Measurements from ENCODE around the gene NUB1.

NUB1 gene

GRCh38 chr7:151389768-151390597 is 48.4 kb downstream of the NUB1 start:
- DNase-seq, result no peak

- no peak for DNase-seq
Measured at GRCh38 chr7:151390598-151391357, 49.2 kb downstream of the NUB1 start.

- no peak for DNase-seq
Measured at GRCh38 chr7:151391358-151391730, 49.7 kb downstream of the NUB1 start.

DNA sequence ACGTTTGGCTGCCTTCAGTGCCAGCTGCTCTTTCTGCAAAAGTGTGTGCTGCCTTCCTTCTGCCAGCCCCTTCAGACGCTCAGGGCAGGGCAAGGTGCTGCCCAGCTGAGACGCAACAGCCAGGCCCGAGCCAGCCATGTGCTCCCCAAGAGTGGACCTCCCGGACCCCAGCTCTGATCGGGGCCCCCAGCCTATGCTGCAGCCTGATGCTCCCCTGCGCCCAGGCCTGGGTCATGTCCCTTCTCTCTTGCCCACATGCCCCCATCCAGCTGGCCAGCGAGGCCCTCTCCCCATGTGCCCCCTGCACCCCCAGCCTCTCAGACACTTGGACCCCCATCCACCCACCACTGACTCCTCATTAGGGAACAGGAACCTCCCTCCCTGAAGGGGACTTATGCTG is 50.4 kb downstream of the NUB1 start:
- no peak for DNase-seq

DNA sequence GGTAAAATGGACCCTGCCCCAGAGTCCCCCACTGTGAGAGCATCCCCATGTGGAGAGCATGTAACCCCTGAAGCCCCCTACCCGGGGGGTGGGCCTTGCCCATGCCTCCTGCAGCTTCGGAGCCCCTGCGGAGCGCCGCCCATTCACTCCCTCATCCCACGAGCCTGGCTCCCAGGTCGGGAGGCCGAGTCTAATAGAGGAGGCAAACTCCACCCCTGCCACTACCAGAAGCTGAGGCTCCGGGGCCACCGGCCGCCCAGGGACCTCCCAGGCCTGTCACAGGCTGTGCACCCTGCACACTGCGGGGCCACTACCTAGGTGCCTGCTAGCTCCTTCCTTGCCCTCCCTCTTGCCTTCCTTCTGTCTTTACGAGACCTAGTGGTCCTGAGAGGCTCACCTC is 50.8 kb downstream of the NUB1 start:
- no peak for DNase-seq

GRCh38 chr7:151393031-151393977 is 51.7 kb downstream of the NUB1 start:
- DNase-seq, result no peak

DNA sequence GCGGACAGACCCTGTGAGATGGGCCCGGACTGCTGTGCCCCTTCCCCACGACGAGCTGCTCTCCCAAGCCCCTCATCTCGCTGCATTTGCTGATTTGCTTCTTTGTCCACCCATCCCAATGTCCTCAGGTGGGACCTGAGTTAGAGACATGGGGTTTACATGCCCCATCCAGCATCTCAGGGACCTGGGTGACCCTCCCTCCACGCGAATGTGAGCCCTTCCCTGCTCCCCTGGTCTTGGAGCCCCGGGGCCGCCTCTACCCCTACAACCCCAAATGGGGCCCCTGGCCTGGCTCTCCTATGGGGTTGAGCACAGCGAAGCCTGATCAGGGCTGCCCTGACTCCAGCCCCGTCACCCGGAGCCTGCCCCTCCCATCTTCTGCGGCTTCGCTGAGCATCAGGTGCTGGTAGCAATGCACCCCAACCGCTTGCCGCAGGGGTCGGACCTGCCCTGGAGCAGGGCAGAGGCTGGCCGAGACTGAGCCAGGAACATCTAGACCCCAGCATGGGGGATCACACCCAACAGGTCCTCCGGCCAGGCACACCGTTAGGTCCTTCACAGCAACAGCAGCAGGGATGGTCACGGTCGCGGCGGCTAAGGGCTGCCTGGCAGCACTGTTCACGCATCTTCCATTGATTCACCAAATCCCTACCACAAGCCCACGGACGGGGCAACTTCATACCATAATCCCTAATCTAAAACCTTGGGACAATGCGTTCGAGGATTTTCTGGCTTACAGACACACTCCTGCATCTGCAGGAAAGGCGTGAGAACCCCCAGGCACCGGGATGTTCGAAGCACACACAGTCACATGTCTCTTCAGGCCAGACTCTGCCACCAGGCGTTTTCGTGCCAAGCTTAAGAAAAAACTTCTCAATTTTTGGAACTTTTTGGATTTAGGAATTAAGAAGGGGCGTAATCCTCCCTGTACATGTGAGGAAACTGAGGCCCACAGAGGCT is 52.7 kb downstream of the NUB1 start:
- DNase-seq, result no peak

DNA sequence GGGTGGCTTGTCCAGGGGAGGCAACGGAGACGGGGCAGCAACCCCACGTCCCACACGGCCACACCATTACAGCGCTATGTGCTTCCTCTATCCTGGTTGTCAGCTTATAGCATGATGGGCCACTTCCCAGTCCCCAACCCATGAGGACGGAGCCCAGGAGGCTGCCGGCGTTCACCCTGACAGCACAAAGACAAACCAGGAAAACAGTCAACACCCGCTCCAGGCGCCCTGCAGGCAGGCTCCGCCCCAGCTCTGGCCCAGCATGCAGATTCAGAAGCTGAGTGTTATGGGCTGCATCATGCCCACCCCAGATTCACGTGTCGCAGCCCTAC is 53.4 kb downstream of the NUB1 start:
- no peak for DNase-seq

GRCh38 chr7:151396328-151396970 is 54.8 kb downstream of the NUB1 start:
- DNase-seq, result no peak

DNA sequence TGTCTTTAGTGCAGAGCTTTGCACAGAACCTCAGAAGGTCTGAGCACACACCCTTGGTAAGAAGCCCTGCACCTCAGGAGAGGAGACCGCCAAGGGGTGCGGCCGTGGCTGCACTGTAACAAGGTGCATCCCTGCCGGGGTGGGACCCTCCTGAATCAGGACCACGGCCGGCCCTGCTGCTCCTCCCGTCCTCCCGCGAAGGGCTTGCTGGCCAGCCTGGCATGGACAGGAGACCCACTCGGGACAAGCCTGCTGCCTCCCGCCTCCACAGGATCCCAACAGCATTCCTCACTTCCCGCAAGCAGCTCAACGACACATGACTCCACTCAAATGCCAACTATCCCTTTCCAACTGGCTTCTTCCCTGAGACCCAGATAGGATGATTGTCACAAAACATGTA is 55.4 kb downstream of the NUB1 start:
- no peak for DNase-seq

- no peak for DNase-seq
Measured at GRCh38 chr7:151398446-151399304, 57.1 kb downstream of the NUB1 start.

DNA sequence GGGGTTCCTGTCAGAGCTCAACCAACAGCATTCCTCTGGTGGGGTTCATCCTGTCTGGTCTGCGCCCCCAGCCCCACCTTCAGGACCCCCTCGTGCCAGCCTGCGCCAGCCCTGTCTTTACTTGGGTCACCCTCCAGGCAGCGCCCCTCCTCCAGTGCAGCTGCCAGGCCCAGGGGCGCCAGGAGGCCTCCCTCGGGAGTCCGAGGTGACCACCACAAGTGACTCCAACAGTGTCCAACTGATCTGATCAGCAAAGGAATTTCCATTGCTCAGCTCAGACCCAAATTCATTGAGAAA is 57.6 kb downstream of the NUB1 start:
- no peak for DNase-seq

DNA sequence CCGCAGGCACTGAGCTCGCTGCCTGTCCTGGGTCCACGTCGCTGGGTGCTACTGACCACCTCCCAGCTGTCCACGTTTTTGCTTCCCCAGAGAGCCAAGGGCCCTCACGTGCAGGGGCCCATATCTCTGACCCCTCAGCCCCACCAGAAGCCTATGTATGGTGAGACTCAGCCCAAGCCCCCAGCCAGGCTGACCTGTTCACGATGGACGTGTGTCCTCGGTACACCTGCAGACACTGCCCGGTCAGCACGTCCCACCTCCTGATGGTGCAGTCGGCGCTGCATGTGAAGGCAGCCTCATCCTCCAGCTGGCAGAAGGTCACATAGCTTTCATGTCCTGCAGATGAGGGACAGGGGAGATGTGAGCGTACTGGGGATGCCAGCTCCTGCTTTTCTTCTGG is 58.3 kb downstream of the NUB1 start:
- no peak for DNase-seq

GRCh38 chr7:151400626-151401315 is 59.2 kb downstream of the NUB1 start:
- DNase-seq, result no peak

- DNase-seq, result no peak
Measured at GRCh38 chr7:151402029-151402835, 60.6 kb downstream of the NUB1 start.

DNA sequence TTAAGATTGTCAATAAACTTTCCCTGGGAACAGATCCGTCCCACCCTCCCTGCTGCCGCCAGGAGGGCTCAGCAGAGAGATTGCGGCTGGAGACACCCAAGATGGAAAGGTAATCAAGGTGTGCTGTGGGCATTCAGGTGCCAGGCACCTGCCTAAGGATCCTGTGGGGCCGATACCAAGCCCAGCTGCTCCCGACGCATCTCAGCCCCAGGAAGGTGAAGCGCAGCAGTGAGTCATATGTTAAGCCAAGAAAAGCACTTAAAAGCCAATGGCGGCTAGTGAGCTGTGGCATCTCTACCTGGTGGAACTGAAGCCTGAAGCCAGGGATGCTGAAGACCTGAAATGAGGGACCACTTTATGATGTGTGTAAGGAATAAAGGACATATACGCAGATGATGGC is 62.2 kb downstream of the NUB1 start:
- DNase-seq, result no peak

GRCh38 chr7:151404216-151405011 is 62.8 kb downstream of the NUB1 start:
- DNase-seq, result no peak

- no peak for DNase-seq
Measured at GRCh38 chr7:151405056-151405455, 63.4 kb downstream of the NUB1 start.

DNA sequence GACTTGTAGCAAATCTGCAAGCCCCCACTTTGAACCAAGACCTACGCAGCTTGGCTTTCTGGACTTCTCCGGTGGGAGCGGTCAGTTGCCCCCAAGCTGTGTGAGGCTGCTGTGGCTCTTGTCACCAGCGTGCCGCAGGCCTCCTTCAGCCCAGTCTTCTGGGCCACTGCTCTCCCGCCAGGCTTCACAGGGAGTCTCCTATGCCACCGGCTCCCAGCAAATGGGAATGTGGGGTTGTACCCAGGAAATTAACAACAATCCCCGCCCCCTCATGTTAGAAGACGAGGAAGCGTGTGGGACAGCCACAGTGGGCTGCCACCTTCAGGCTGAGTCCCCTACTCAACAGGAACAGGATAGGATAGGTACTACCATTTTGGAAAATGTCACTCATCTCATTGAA is 64.0 kb downstream of the NUB1 start:
- no peak for DNase-seq
